ENCODE measurements around the gene PXMP2. TPM values are rescaled to one million over a fixed set of nuclear protein-coding genes. Genes with fewer than 3 reads are reported as not detected.
A peak's percentile ranks its signal among the peaks of the same experiment; 100 is the strongest.

The PXMP2 gene
- total RNA-seq, 3 donors from 2014 or later, result 29.0 to 50.9 (median 31.8) TPM

DNA sequence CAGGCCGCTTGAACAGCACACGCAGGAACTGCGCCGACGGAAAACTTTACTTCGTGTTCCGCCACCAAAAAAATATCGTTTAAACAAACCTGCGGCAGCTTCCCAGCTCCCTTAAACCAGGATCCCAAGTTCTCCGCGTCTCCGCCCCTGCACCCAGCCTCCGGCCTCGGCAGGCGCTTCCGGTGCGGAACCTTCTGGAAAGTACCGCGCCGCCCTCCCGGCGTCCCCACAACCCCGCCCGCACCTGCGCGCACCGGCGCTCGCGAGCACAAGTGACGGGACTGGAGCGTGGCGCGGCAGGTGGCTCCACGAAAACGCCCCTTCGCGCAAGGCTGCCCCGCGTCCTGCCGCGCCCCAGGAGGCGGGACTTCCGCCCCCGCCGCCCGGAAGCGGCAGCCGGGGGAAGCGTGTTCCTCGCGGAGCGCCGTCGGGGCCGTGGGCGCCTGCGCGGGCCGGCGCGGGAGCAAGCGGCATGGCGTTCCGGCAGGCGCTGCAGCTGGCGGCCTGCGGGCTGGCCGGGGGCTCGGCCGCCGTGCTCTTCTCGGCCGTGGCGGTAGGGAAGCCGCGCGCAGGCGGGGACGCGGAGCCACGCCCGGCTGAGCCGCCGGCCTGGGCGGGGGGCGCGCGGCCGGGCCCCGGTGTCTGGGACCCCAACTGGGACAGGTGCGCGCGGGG is 23.2 kb downstream of the PXMP2 start, which contains the start of gene PGAM5:
Gene PGAM5, plus strand, starts transcription at position 438 of the 675 bp plus-strand sequence. Its CDS starts 35 bp downstream, at position 473.
- intact Hi-C loops (cut with DNase I; ENCODE audit: low total_unique reads), result no loop called here
- TF ChIP-seq POLR2AphosphoS5 (IDR thresholded peaks at IDR 0.05), result peak; percentile 46 to 69 (median 61)
- TF ChIP-seq, protein P1, sequence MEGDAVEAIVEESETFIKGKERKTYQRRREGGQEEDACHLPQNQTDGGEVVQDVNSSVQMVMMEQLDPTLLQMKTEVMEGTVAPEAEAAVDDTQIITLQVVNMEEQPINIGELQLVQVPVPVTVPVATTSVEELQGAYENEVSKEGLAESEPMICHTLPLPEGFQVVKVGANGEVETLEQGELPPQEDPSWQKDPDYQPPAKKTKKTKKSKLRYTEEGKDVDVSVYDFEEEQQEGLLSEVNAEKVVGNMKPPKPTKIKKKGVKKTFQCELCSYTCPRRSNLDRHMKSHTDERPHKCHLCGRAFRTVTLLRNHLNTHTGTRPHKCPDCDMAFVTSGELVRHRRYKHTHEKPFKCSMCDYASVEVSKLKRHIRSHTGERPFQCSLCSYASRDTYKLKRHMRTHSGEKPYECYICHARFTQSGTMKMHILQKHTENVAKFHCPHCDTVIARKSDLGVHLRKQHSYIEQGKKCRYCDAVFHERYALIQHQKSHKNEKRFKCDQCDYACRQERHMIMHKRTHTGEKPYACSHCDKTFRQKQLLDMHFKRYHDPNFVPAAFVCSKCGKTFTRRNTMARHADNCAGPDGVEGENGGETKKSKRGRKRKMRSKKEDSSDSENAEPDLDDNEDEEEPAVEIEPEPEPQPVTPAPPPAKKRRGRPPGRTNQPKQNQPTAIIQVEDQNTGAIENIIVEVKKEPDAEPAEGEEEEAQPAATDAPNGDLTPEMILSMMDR (IDR thresholded peaks at IDR 0.05), result no peak
- H3K27me3 ChIP-seq, result no peaks in the 10 kb centered on the region
- peak within 1 kb of the TSS; percentile 71 for H3K27ac ChIP-seq
- peak within 1 kb of the TSS; percentile 91 to 98 (median 94) for H3K4me3 ChIP-seq
- H3K4me1 ChIP-seq, result peaks cover 7 to 13% of the 10 kb centered on the region in 2 donors
- H3K9me3 ChIP-seq, result no peaks in the 10 kb centered on the region
- peak; percentile 78 to 80 for DNase-seq (ENCODE audit: low spot score in 2 of 2)
- no peaks in the 10 kb centered on the region for H3K36me3 ChIP-seq

DNA sequence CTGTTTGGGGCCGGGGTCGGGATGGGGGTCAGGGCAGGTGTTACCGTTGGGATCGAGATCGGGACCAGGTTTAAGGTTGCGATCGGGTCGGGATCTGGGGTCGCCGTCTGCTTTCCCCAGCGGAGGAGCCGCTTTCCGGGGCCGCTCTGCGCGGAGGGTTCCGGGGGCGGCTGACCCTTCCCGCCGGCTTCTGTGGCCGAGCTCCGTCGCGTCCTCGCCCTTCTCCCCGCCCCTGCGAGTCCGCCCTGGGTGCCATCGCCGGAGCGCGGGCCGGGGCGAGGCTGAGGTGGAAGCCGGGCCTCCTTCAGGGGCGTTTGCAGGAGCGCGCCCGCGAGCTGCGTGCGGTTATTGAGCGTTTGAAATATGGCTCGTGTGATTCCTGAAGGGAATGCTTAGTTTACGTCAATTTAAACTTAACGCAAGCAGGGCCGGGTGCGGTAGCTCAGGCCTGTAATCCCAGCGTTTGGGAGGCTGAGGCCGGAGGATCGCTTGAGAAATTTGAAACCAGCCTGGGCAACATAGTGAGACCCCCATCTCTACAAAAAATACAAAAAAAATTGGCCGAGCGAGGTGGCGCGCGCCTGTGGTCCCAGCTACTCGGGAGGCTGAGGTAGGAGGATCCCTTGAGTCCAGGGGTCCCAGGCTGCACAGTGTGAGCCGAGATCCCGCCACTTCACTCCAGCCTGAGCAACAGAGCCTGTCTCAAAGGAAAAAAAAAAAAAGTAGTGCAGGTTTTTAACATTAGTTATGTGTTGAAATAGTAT is 23.9 kb downstream of the PXMP2 start:
- no peak for TF ChIP-seq POLR2AphosphoS5 (IDR thresholded peaks at IDR 0.05)
- TF ChIP-seq, protein P1 (IDR thresholded peaks at IDR 0.05), result no peak
- no peak for TF ChIP-seq POLR2A (IDR thresholded peaks at IDR 0.05)
- Histone ChIP-seq H3K27me3 (no peaks in the 10 kb centered on the region), H3K4me3 (peak overlapping the region; percentile 91 to 98 (median 94)), H3K27ac (peak overlapping the region; percentile 71), H3K4me1 (peaks cover 7 to 13% of the 10 kb centered on the region in 2 donors), H3K36me3 (no peaks in the 10 kb centered on the region), H3K9me3 (no peaks in the 10 kb centered on the region)
- DNase-seq (ENCODE audit: low spot score in 2 of 2), result no peak
- intact Hi-C loops (cut with DNase I; ENCODE audit: low total_unique reads), result no loop called here

DNA sequence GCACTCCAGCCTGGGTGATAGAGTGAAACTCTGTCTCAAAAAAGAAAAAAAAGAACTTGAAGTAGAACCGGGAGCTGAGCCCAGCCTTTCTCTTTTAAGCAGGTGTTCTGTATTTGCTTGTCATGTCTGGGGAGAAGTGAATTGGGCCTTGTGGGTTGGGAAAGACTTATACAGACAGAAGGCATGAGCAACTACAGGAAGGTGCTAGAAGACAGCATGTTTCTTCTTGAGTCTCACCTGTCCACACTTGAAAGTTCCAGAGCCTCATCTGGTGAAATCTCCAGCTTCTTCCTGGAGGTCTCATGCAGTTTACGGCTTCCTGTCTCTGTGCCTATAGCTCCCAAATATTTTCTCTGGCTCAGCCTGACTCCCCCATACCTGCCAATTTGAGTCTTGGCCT is 25.7 kb downstream of the PXMP2 start:
- intact Hi-C loops (cut with DNase I; ENCODE audit: low total_unique reads), result loop anchor here (1.0 kb wide), 1 partner anchor 11 kb away; no protein-coding TSS in a partner anchor
- DNase-seq (ENCODE audit: low spot score in 2 of 2), result no peak
- TF ChIP-seq, protein P1 (IDR thresholded peaks at IDR 0.05), result no peak
- TF ChIP-seq POLR2A (IDR thresholded peaks at IDR 0.05) (no peak), POLR2AphosphoS5 (IDR thresholded peaks at IDR 0.05) (no peak)
- Histone ChIP-seq H3K27me3 (no peaks in the 10 kb centered on the region), H3K4me1 (peaks cover 7 to 13% of the 10 kb centered on the region in 2 donors), H3K4me3 (no peak overlapping the region), H3K27ac (no peak overlapping the region), H3K9me3 (no peaks in the 10 kb centered on the region), H3K36me3 (no peaks in the 10 kb centered on the region)

DNA sequence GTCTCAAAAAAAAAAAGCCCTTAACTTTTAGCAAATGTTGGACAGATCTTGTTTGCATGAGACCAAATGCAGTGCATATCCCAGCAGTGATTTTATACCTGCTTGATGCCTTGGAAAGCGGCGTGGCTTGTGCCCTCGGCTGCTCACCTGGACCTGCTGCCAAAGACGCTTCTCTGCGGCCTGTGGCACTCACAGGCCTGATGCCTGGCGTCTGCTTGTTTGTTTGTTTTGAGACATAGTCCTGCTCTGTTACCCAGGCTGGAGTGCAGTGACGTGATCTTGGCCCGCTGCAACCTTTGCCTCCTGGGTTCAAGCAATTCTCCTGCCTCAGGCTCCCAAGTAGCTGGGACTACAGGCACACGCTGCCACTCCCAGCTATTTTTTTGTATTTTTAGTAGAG is 28.5 kb downstream of the PXMP2 start:
- Histone ChIP-seq H3K4me3 (no peak overlapping the region), H3K27ac (no peak overlapping the region), H3K4me1 (peaks cover 7 to 8% of the 10 kb centered on the region in 2 donors), H3K27me3 (no peaks in the 10 kb centered on the region), H3K36me3 (no peaks in the 10 kb centered on the region), H3K9me3 (no peaks in the 10 kb centered on the region)
- intact Hi-C loops (cut with DNase I; ENCODE audit: low total_unique reads), result no loop called here
- DNase-seq (ENCODE audit: low spot score in 2 of 2), result no peak
- TF ChIP-seq POLR2A (IDR thresholded peaks at IDR 0.05) (no peak), POLR2AphosphoS5 (IDR thresholded peaks at IDR 0.05) (no peak)
- TF ChIP-seq, protein P1 (IDR thresholded peaks at IDR 0.05), result no peak

DNA sequence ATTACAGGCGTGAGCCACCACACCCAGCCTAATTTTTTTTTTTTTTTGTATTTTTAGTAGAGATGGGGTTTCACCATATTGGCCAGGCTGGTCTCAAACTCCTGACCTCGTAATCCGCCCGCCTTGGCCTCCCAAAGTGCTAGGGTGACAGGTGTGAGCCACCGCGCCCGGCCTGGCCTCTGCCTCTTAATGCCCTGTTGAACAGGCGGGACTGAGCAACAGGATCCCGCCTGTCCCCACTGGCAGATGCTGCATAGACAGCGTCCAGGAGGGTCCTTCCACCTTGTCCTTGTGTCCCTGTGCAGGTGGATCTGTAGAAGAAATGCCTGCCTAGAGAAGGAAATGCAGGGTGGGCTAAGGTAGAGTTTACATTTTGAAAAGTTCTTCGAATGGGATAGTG is 29.0 kb downstream of the PXMP2 start:
- Histone ChIP-seq H3K4me1 (peaks cover 6 to 8% of the 10 kb centered on the region in 2 donors), H3K27me3 (no peaks in the 10 kb centered on the region), H3K36me3 (no peaks in the 10 kb centered on the region), H3K27ac (no peak overlapping the region), H3K9me3 (no peaks in the 10 kb centered on the region), H3K4me3 (no peak overlapping the region)
- no peak for DNase-seq (ENCODE audit: low spot score in 2 of 2)
- TF ChIP-seq, protein P1 (IDR thresholded peaks at IDR 0.05), result no peak
- TF ChIP-seq POLR2AphosphoS5 (IDR thresholded peaks at IDR 0.05), result no peak
- no peak for TF ChIP-seq POLR2A (IDR thresholded peaks at IDR 0.05)
- intact Hi-C loops (cut with DNase I; ENCODE audit: low total_unique reads), result no loop called here

Measured in breast epithelium (tissue), 4 donors.